Tongue (tissue), 2 donors: Measurements from ENCODE around the gene LYRM2. TPM values are rescaled to one million over a fixed set of nuclear protein-coding genes. Genes with fewer than 3 reads are reported as not detected.
"Not testable (repeated sequence)": the region's sequence is repeated elsewhere in the genome, so short reads cannot be mapped to it uniquely, and the experiment has no call there.

ENCODE experiments used
- DNase-seq: peaks from one replicate; pipeline ENCODE4 v3.0.0-alpha.2; 2015
- total RNA-seq: library from RNA; depleted of rRNA; stranded (reverse); fragments of >200 nt; gene quantifications from one replicate; pipeline ENCODE4 v1.2.3, GENCODE V29; 2014

The LYRM2 gene
- total RNA-seq, 1 donor from 2014 or later: 26.4 TPM

- DNase-seq: no peak
These were observed 6.3 kb upstream of the LYRM2 start for GRCh38 chr6:89644864-89645263.

DNA sequence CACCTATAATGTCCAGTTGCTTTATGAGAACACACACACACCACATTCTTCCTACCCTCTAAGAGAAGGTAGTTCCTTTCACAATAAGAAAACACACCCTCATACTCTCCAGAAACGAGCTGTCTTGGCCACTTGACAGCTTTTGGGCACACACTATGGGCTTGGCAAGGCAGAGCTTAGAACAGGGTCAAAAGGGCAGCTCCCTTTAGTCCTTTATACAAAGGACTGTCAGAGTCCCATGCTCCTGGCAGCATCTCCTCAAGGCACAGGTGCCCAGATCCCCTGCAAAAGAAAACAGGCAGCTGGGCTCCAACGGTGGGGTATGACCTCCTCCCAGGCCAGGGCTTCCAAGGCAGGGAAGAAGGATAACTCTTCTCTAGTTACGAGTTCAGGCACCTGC is 4.9 kb upstream of the LYRM2 start:
- DNase-seq: no peak

- no peak for DNase-seq
These were observed 4.4 kb upstream of the LYRM2 start for GRCh38 chr6:89642956-89643355.

DNA sequence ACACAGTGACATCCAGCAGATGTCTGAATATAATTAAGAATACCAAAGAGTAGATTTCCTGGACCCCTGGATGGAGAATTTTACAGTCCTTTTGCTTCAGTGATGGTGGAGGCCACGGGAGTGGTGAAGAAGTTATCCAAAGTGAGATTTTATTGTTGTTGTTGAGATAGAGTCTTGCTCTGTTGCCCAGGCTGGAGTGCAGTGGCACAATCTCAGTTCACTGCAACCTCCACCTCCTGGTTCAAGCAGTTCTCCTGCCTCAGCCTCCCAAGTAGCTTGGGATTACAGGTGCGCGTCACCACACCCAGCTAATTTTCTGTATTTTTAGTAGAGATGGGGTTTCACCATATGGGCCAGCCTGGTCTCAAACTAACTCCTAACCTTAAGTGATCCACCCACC is 3.0 kb upstream of the LYRM2 start:
- DNase-seq: not testable (repeated sequence)

- no peak for DNase-seq
These were observed 2.3 kb upstream of the LYRM2 start for GRCh38 chr6:89640804-89641203.

DNA sequence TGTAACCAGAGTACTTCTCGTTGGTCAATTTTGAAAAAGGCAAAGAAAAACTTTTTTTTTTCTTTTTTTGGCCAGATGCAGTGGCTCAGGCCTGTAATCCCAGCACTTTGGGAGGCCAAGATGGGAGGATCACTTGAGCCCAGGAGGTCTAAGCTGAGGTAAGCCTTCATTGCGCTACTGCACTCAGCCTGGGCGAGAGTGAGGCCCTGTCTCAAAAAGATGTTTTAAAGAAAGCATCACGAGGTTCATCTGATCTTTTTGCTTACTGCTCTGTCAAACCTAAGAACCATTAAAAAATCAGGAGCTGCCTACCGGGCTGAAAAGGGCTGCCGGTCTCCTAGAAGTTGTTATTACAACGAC is 607 bp downstream of the LYRM2 start:
- no peak for DNase-seq

- DNase-seq: not testable (repeated sequence)
These were observed 2.1 kb downstream of the LYRM2 start for GRCh38 chr6:89636412-89636811.

GRCh38 chr6:89630488-89630887 is 8.1 kb downstream of the LYRM2 start:
- no peak for DNase-seq

GRCh38 chr6:89623749-89624148 is 14.8 kb downstream of the LYRM2 start:
- DNase-seq: no peak

- DNase-seq: no peak
These were observed 19.0 kb downstream of the LYRM2 start for GRCh38 chr6:89619567-89619966.

- no peak for DNase-seq
These were observed 20.5 kb downstream of the LYRM2 start for GRCh38 chr6:89618026-89618425.

GRCh38 chr6:89616531-89616930 is 22.0 kb downstream of the LYRM2 start:
- no peak for DNase-seq

GRCh38 chr6:89615882-89616281 is 22.7 kb downstream of the LYRM2 start:
- no peak for DNase-seq

- DNase-seq: no peak
These were observed 24.8 kb downstream of the LYRM2 start for GRCh38 chr6:89613790-89614189.

DNA sequence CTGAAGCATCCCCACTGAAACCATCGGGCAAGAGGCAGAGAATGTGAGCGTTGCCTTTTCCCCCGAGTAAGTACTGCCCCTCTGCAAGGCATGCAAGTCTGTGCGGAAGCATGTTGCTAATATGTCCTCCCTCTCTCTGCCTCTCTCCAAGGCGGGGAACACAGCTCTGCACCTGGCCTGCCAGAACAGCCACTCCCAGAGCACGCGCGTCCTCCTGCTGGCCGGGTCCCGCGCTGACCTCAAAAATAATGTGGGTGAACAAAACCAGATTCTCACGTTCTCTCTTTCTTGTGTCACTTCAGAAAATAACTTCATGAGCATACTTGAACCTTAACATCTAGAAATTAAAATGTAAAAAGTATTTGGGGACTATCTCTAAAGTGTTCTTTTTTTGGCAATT is 26.4 kb downstream of the LYRM2 start:
- peak; percentile 10 for DNase-seq

- DNase-seq: no peak
These were observed 26.9 kb downstream of the LYRM2 start for GRCh38 chr6:89611666-89612065.

DNA sequence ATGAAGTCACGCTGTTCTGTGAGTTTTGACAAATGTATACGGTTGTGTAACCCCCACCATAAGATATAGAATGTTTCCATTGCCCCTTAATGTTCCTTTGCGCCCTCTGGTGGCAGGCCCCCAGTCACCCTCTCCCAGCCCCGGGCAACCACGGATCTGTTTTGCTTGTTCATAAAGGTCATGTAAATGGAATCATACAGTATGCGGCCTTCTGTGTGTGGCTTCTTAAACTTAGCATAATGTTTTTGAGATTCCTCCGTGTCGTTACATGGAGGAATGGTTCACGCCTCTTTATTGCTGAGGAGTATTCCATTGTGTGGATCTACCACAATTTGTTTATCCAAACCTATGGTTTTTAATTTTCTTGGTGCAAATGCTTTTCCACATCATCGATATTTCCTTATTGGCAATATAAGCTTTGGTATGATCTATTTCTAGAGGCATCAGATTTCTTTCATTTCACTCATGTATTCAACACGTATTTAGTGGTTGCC is 28.4 kb downstream of the LYRM2 start:
- DNase-seq: peak; percentile 55

GRCh38 chr6:89605861-89606260 is 32.7 kb downstream of the LYRM2 start:
- no peak for DNase-seq

DNA sequence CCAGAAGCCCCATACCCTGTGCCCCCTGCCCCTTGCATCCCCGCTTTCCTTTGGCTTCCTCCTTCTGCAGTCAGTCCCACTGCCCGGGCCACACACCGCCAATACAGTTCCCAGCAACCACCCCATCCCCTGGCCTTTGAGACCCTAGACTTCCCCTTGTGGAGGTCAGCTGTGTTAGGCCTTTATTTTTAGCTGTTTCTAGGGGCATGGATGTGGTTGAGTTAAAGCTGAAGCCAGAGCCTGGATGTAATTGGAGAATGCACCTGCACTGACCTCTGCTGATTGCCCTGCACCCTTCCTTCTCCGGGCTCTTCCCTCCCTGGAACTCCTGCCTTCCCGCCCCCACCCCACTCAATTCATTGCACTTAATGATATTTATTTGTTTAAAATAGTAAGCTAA is 33.9 kb downstream of the LYRM2 start:
- DNase-seq: no peak

GRCh38 chr6:89602166-89602565 is 36.4 kb downstream of the LYRM2 start:
- no peak for DNase-seq

- DNase-seq: no peak
These were observed 38.8 kb downstream of the LYRM2 start for GRCh38 chr6:89599727-89600126.

DNA sequence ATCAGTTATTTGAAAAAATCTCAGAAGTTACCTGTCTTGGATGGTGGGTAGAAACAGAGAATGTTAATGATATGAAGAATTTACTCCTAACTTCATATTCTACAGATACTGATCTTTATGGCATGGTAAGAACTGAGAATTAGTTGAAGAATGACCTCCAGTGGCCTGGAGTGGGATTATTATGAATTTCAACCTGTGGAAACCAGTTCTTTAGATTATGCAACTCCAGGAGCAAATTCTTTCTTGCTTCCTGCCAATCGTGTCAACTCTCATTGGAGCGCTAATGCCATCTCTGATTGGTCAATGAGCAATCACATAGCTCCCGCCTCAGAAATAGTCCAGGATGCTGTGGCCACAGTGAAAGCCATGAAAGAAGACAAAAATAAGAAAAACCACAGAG is 40.6 kb downstream of the LYRM2 start:
- DNase-seq: peak; percentile 35

DNA sequence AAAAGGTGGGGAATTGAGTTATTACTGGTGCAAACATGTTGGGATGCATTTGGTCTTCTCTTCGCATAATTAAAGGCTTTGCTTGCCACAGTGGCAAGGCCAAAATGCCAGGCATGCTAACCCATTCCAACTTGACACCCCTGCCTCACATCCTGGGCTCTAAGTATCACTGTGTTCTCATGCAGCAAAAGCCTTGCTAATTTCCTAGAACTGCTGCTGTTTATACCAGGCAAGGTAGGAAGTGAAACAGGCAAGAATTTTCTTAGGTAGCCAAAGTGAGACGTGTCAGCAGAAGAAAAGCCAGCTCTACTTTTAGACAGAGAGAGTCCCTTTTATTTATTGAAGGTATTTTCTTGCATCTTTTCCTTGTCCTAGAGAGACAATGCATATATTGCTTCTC is 41.2 kb downstream of the LYRM2 start:
- no peak for DNase-seq

- DNase-seq: no peak
These were observed 42.1 kb downstream of the LYRM2 start for GRCh38 chr6:89596484-89596883.

DNA sequence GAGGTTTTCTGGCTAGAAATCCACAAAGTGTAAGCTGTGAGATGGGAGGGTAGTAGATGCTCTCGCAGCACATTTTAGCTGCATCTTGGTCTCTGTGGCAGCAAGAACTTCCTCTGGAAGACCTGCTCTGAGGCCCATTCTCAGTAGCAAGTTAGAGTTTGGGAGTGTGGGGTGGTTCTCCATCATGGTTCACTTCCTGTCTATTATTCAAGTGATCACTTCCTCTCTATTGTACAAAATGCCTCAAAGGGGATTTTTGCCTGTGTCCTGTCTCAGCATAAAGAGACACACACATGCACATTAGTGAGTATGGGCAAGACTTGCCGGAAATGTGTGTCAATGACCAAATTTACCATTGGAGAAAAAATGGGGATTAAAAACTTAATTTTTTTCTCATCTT is 42.5 kb downstream of the LYRM2 start:
- no peak for DNase-seq
